Measurements from ENCODE around the gene SHMT2. TPM values are rescaled to one million over a fixed set of nuclear protein-coding genes. Genes with fewer than 3 reads are reported as not detected.

SHMT2 gene
- total RNA-seq, 1 experiment from 2014 or later = 297 TPM

DNA sequence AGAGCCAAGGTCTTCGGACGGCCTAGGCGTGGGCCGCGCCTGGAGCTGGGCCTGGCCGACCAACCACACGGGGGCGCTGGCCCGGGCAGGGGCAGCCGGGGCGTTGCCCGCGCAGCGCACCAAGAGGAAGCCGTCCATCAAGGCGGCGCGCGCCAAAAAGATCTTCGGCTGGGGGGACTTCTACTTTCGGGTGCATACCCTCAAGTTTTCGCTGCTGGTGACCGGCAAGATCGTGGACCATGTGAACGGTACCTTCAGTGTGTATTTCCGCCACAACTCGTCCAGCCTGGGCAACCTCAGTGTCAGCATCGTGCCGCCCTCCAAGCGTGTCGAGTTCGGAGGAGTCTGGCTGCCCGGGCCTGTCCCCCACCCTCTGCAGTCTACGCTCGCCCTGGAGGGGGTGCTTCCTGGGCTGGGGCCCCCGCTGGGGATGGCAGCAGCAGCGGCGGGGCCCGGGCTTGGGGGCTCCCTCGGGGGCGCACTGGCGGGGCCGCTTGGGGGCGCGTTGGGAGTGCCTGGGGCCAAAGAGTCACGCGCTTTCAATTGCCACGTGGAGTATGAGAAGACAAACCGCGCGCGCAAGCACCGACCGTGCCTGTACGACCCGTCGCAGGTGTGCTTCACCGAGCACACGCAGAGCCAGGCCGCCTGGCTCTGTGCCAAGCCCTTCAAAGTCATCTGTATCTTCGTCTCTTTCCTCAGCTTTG is 4.4 kb upstream of the SHMT2 start (continued):
- TF ChIP-seq SMAD4 (CRISPR knock-in tag; IDR thresholded peaks at IDR 0.05) = no peak
- TF ChIP-seq, protein P1, sequence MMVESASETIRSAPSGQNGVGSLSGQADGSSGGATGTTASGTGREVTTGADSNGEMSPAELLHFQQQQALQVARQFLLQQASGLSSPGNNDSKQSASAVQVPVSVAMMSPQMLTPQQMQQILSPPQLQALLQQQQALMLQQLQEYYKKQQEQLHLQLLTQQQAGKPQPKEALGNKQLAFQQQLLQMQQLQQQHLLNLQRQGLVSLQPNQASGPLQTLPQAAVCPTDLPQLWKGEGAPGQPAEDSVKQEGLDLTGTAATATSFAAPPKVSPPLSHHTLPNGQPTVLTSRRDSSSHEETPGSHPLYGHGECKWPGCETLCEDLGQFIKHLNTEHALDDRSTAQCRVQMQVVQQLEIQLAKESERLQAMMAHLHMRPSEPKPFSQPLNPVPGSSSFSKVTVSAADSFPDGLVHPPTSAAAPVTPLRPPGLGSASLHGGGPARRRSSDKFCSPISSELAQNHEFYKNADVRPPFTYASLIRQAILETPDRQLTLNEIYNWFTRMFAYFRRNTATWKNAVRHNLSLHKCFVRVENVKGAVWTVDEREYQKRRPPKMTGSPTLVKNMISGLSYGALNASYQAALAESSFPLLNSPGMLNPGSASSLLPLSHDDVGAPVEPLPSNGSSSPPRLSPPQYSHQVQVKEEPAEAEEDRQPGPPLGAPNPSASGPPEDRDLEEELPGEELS (CRISPR knock-in tag; IDR thresholded peaks at IDR 0.05) = 0 out of 2 replicates have a peak, but pooled peaks have one; percentile 30
- no peak for TF ChIP-seq TP53 (CRISPR knock-in tag; IDR thresholded peaks at IDR 0.05)
- TF ChIP-seq, protein P2, sequence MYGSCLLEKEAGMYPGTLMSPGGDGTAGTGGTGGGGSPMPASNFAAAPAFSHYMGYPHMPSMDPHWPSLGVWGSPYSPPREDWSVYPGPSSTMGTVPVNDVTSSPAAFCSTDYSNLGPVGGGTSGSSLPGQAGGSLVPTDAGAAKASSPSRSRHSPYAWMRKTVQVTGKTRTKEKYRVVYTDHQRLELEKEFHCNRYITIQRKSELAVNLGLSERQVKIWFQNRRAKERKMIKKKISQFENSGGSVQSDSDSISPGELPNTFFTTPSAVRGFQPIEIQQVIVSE (CRISPR knock-in tag; IDR thresholded peaks at IDR 0.05; ENCODE audit: borderline replicate concordance) = no peak
- TF ChIP-seq, protein P3, sequence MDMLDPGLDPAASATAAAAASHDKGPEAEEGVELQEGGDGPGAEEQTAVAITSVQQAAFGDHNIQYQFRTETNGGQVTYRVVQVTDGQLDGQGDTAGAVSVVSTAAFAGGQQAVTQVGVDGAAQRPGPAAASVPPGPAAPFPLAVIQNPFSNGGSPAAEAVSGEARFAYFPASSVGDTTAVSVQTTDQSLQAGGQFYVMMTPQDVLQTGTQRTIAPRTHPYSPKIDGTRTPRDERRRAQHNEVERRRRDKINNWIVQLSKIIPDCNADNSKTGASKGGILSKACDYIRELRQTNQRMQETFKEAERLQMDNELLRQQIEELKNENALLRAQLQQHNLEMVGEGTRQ (CRISPR knock-in tag; IDR thresholded peaks at IDR 0.05) = no peak
- no peak for TF ChIP-seq CREM (CRISPR knock-in tag; IDR thresholded peaks at IDR 0.05)
- no peak for TF ChIP-seq ZNF263 (CRISPR knock-in tag; IDR thresholded peaks at IDR 0.05; ENCODE audit: low read depth)
- TF ChIP-seq, protein P4, sequence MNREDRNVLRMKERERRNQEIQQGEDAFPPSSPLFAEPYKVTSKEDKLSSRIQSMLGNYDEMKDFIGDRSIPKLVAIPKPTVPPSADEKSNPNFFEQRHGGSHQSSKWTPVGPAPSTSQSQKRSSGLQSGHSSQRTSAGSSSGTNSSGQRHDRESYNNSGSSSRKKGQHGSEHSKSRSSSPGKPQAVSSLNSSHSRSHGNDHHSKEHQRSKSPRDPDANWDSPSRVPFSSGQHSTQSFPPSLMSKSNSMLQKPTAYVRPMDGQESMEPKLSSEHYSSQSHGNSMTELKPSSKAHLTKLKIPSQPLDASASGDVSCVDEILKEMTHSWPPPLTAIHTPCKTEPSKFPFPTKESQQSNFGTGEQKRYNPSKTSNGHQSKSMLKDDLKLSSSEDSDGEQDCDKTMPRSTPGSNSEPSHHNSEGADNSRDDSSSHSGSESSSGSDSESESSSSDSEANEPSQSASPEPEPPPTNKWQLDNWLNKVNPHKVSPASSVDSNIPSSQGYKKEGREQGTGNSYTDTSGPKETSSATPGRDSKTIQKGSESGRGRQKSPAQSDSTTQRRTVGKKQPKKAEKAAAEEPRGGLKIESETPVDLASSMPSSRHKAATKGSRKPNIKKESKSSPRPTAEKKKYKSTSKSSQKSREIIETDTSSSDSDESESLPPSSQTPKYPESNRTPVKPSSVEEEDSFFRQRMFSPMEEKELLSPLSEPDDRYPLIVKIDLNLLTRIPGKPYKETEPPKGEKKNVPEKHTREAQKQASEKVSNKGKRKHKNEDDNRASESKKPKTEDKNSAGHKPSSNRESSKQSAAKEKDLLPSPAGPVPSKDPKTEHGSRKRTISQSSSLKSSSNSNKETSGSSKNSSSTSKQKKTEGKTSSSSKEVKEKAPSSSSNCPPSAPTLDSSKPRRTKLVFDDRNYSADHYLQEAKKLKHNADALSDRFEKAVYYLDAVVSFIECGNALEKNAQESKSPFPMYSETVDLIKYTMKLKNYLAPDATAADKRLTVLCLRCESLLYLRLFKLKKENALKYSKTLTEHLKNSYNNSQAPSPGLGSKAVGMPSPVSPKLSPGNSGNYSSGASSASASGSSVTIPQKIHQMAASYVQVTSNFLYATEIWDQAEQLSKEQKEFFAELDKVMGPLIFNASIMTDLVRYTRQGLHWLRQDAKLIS (CRISPR knock-in tag; IDR thresholded peaks at IDR 0.05; ENCODE audit: borderline replicate concordance) = no peak
- TF ChIP-seq, protein P5, sequence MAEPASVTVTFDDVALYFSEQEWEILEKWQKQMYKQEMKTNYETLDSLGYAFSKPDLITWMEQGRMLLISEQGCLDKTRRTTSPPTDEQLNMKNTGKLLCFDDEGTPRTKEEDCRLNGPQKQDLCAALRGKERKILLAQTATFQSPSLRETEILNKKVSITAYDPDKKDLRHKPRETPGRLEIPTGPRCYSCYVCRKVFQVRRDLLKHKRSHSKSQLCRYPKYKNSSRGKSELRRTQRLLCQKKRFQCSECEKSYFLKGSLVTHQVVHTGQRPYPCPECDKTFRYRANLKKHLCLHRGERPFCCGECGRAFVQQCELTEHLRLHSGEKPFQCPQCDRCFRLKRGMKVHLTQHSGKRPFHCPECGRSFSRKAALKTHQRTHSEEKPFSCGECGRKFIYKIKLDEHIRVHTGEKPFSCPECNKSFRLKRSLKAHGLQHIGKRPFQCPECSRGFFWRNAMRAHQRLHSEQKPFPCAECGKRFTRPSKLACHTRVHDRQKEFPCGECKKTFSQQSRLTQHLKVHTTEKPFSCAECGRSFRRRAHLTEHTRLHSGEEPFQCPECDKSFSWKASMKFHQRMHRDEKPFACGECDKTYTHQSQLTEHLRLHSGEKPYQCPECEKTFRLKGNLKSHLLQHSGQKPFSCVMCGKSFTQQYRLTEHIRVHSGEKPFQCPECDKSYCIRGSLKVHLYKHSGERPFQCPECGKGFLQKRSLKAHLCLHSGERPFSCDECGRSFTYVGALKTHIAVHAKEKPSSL (CRISPR knock-in tag; conservative IDR thresholded peaks at IDR 0.05) = no peak
- no peak for TF ChIP-seq RELA (CRISPR knock-in tag; IDR thresholded peaks at IDR 0.05; ENCODE audit: borderline replicate concordance)
- TF ChIP-seq, protein P6, sequence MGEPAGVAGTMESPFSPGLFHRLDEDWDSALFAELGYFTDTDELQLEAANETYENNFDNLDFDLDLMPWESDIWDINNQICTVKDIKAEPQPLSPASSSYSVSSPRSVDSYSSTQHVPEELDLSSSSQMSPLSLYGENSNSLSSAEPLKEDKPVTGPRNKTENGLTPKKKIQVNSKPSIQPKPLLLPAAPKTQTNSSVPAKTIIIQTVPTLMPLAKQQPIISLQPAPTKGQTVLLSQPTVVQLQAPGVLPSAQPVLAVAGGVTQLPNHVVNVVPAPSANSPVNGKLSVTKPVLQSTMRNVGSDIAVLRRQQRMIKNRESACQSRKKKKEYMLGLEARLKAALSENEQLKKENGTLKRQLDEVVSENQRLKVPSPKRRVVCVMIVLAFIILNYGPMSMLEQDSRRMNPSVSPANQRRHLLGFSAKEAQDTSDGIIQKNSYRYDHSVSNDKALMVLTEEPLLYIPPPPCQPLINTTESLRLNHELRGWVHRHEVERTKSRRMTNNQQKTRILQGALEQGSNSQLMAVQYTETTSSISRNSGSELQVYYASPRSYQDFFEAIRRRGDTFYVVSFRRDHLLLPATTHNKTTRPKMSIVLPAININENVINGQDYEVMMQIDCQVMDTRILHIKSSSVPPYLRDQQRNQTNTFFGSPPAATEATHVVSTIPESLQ (CRISPR knock-in tag; IDR thresholded peaks at IDR 0.05) = no peak
- TF ChIP-seq NFE2L1 (CRISPR knock-in tag; IDR thresholded peaks at IDR 0.05) = no peak; the same call in 1 of the 2 replicates
- peak; percentile 73; the same call in 1 of the 2 replicates for TF ChIP-seq MYBL2 (CRISPR knock-in tag; IDR thresholded peaks at IDR 0.05)
- TF ChIP-seq ETV6 (CRISPR knock-in tag; IDR thresholded peaks at IDR 0.05) = no peak; the same call in 1 of the 2 replicates
- TF ChIP-seq, protein P7, sequence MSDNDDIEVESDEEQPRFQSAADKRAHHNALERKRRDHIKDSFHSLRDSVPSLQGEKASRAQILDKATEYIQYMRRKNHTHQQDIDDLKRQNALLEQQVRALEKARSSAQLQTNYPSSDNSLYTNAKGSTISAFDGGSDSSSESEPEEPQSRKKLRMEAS (CRISPR knock-in tag; IDR thresholded peaks at IDR 0.05) = peak; percentile 63; the same call in 1 of the 2 replicates
- TF ChIP-seq ZBTB21 (CRISPR knock-in tag; IDR thresholded peaks at IDR 0.05; ENCODE audit: borderline replicate concordance) = 0 out of 2 replicates have a peak, but pooled peaks have one; percentile 30
- TF ChIP-seq, protein P8, sequence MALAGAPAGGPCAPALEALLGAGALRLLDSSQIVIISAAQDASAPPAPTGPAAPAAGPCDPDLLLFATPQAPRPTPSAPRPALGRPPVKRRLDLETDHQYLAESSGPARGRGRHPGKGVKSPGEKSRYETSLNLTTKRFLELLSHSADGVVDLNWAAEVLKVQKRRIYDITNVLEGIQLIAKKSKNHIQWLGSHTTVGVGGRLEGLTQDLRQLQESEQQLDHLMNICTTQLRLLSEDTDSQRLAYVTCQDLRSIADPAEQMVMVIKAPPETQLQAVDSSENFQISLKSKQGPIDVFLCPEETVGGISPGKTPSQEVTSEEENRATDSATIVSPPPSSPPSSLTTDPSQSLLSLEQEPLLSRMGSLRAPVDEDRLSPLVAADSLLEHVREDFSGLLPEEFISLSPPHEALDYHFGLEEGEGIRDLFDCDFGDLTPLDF (CRISPR knock-in tag; IDR thresholded peaks at IDR 0.05) = no peak
- no peak for TF ChIP-seq IRF2 (CRISPR knock-in tag; IDR thresholded peaks at IDR 0.05; ENCODE audit: borderline replicate concordance, low read depth)
- TF ChIP-seq, protein P9, sequence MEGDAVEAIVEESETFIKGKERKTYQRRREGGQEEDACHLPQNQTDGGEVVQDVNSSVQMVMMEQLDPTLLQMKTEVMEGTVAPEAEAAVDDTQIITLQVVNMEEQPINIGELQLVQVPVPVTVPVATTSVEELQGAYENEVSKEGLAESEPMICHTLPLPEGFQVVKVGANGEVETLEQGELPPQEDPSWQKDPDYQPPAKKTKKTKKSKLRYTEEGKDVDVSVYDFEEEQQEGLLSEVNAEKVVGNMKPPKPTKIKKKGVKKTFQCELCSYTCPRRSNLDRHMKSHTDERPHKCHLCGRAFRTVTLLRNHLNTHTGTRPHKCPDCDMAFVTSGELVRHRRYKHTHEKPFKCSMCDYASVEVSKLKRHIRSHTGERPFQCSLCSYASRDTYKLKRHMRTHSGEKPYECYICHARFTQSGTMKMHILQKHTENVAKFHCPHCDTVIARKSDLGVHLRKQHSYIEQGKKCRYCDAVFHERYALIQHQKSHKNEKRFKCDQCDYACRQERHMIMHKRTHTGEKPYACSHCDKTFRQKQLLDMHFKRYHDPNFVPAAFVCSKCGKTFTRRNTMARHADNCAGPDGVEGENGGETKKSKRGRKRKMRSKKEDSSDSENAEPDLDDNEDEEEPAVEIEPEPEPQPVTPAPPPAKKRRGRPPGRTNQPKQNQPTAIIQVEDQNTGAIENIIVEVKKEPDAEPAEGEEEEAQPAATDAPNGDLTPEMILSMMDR (IDR thresholded peaks at IDR 0.05) = peak; percentile 84
- TF ChIP-seq ZNF423 (CRISPR knock-in tag; IDR thresholded peaks at IDR 0.05) = no peak
